Endodermal cell (in vitro differentiated cells): Measurements from ENCODE around the gene MACIR. TPM values are rescaled to one million over a fixed set of nuclear protein-coding genes. Genes with fewer than 3 reads are reported as not detected.
A peak's percentile ranks its signal among the peaks of the same experiment; 100 is the strongest.

Experiments used
- DNase-seq: peaks from one replicate; pipeline ENCODE4 v3.0.0-alpha.2; 2017
- H3K27ac ChIP-seq: 2 replicates; pipeline ENCODE4 v1.5.1; 2013; ENCODE audit warnings: mild to moderate bottlenecking, low read depth, low read length, moderate library complexity
- H3K27me3 ChIP-seq: 2 replicates; pipeline ENCODE4 v1.6.1; 2013; ENCODE audit warnings: mild to moderate bottlenecking, low read length, moderate library complexity; ENCODE audit not compliant: insufficient read depth, control insufficient read depth, poor library complexity, severe bottlenecking
- H3K36me3 ChIP-seq: 2 replicates; pipeline ENCODE4 v1.7.0; 2013; ENCODE audit warnings: mild to moderate bottlenecking, low read length, moderate library complexity; ENCODE audit not compliant: control insufficient read depth, insufficient read depth
- H3K4me1 ChIP-seq: one replicate; pipeline ENCODE4 v1.7.0; 2013; ENCODE audit warnings: low read length; ENCODE audit not compliant: control insufficient read depth, insufficient read depth
- H3K4me3 ChIP-seq: 2 replicates; pipeline ENCODE4 v1.5.1; 2013; ENCODE audit warnings: mild to moderate bottlenecking, low read length, moderate library complexity
- H3K9ac ChIP-seq: 2 replicates; pipeline ENCODE4 v1.6.1; 2013; ENCODE audit warnings: mild to moderate bottlenecking, low read length, moderate library complexity; ENCODE audit not compliant: poor library complexity, severe bottlenecking; ENCODE audit errors: extremely low read depth
- H3K9me3 ChIP-seq: 2 replicates; pipeline ENCODE4 v1.6.1; 2013; ENCODE audit warnings: mild to moderate bottlenecking, low read length, moderate library complexity; ENCODE audit not compliant: control insufficient read depth
- H3K27ac Mint-ChIP-seq: 2 replicates; pipeline ENCODE4 v1.8.0; 2020; ENCODE audit warnings: mixed read lengths
- H3K27me3 Mint-ChIP-seq: 2 replicates; pipeline ENCODE4 v1.8.0; 2021; ENCODE audit warnings: mild to moderate bottlenecking, mixed read lengths; ENCODE audit not compliant: insufficient read depth
- H3K36me3 Mint-ChIP-seq: 2 replicates; pipeline ENCODE4 v1.8.0; 2020; ENCODE audit warnings: low read depth, mixed read lengths
- H3K4me1 Mint-ChIP-seq: 2 replicates; pipeline ENCODE4 v1.8.0; 2020; ENCODE audit warnings: mixed read lengths
- H3K4me3 Mint-ChIP-seq: 2 replicates; pipeline ENCODE4 v1.8.0; 2020; ENCODE audit warnings: mild to moderate bottlenecking, moderate library complexity, mixed read lengths
- H3K9me3 Mint-ChIP-seq: 2 replicates; pipeline ENCODE4 v1.8.0; 2020; ENCODE audit warnings: mild to moderate bottlenecking, mixed read lengths
- WGBS, 2 experiments: methylation state at CpG; one replicate each; pipeline versions ENCODE4 v1.1.5 to v1.1.7; 2013; ENCODE audit warnings: missing lambda C conversion rate in 2 of 2, mixed read lengths in 1 of 2; ENCODE audit not compliant: insufficient coverage in 1 of 2, insufficient read length in 1 of 2; 5-methylcytosine and 5-hydroxymethylcytosine counted together
- total RNA-seq, 2 donors: library from RNA; stranded (reverse); fragmentation: NEBNext Ultra II Directional in 1 of 2; extraction: Animal tissue kit (Norgen Biotek cat#: 25700) in 1 of 2; gene quantifications; 2 replicates in 1 of 2; 3 replicates in 1 of 2; pipeline ENCODE4 v1.2.1, GENCODE V29; 2021
- TF ChIP-seq, protein P1 (sequence below): fragments of 200-600 bp; sonication (generic); conservative IDR thresholded peaks from 2 replicates; pipeline ENCODE4 v1.5.0; 2021; ENCODE audit warnings: antibody characterized with exemption, mild to moderate bottlenecking

MACIR gene
- total RNA-seq, 2 donors from 2014 or later: 13.2 to 18.9 TPM

DNA sequence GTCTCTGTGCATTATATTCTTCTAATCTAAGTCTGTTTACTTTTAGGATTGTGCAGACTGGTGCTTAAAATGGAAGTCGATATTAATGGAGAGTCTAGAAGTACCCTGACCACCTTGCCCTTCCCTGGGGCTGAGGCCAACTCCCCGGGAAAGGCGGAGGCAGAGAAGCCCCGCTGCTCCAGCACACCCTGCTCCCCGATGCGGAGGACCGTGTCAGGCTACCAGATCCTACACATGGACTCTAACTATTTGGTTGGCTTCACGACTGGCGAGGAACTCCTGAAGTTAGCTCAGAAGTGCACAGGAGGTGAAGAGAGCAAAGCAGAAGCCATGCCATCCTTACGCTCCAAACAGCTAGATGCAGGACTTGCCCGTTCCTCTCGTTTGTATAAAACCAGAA, 17.3 kb downstream of the MACIR start:
- Mint-ChIP-seq H3K9me3 (no peaks in the 10 kb centered on the region), H3K27ac (no peak overlapping the region), H3K4me1 (peaks cover 20% of the 10 kb centered on the region), H3K27me3 (no peaks in the 10 kb centered on the region), H3K36me3 (peaks cover 22% of the 10 kb centered on the region), H3K4me3 (no peak overlapping the region)
- no peak overlapping the region for H3K4me3 ChIP-seq
- H3K9me3 ChIP-seq: no peaks in the 10 kb centered on the region
- H3K27ac ChIP-seq: no peak overlapping the region
- no peak overlapping the region for H3K9ac ChIP-seq
- peaks cover 15% of the 10 kb centered on the region for H3K4me1 ChIP-seq
- 97 to 99% methylated on average over 10 to 12 of the region's 12 CpGs for WGBS, 2 experiments
- DNase-seq: no peak
- no peaks in the 10 kb centered on the region for H3K27me3 ChIP-seq
- peaks cover 18% of the 10 kb centered on the region for H3K36me3 ChIP-seq
- TF ChIP-seq, protein P1, sequence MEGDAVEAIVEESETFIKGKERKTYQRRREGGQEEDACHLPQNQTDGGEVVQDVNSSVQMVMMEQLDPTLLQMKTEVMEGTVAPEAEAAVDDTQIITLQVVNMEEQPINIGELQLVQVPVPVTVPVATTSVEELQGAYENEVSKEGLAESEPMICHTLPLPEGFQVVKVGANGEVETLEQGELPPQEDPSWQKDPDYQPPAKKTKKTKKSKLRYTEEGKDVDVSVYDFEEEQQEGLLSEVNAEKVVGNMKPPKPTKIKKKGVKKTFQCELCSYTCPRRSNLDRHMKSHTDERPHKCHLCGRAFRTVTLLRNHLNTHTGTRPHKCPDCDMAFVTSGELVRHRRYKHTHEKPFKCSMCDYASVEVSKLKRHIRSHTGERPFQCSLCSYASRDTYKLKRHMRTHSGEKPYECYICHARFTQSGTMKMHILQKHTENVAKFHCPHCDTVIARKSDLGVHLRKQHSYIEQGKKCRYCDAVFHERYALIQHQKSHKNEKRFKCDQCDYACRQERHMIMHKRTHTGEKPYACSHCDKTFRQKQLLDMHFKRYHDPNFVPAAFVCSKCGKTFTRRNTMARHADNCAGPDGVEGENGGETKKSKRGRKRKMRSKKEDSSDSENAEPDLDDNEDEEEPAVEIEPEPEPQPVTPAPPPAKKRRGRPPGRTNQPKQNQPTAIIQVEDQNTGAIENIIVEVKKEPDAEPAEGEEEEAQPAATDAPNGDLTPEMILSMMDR: no peak

DNA sequence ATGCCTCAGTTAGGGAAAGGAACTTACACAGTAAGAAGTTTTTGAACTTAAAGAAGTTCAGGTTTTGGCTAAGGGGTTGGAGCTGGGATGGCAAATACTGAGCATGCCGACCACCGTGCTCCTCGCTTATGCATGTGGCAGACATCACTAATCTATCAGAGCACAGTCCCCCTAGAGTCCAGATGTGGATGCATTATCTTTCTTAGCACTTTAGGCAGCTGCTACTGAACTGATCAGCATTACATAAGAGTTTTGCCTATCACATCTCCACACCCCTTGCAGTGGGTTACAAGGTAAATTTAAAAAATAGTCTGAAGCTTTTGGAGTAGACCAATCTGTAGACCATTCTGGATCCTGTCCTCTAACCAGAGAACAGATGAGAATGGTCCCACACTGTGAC, 22.4 kb downstream of the MACIR start:
- Mint-ChIP-seq H3K4me1 (peaks cover 12% of the 10 kb centered on the region), H3K27ac (no peak overlapping the region), H3K27me3 (no peaks in the 10 kb centered on the region), H3K36me3 (peaks cover 16% of the 10 kb centered on the region), H3K9me3 (no peaks in the 10 kb centered on the region), H3K4me3 (no peak overlapping the region)
- H3K27ac ChIP-seq: no peak overlapping the region
- H3K9ac ChIP-seq: no peak overlapping the region
- 95 to 97% methylated on average over 3 of the region's 3 CpGs for WGBS, 2 experiments
- H3K4me1 ChIP-seq: peaks cover 4% of the 10 kb centered on the region
- H3K27me3 ChIP-seq: no peaks in the 10 kb centered on the region
- no peaks in the 10 kb centered on the region for H3K9me3 ChIP-seq
- DNase-seq: no peak
- H3K4me3 ChIP-seq: no peak overlapping the region
- TF ChIP-seq, protein P1: peak; percentile 16
- H3K36me3 ChIP-seq: peaks cover 17% of the 10 kb centered on the region

DNA sequence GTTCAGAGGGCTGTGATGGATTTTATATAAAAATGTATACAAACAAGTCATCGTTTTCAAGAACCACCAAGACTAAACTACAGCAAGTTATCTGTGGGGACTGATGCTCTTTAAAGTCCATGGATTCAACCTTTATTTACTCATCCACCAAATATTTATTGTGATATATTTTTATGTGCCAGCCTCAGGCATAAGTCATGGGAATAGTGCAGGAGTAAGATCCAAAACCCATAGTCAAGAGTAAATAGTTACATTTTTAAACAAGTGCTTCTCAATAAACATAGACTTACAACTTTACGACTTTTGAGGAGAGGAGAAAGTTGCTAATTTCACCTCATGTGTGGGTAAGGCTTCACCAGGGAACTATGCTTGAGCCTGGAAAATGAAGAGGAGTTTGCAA, 24.6 kb downstream of the MACIR start:
- Histone ChIP-seq H3K4me3 (no peak overlapping the region), H3K36me3 (no peaks in the 10 kb centered on the region), H3K27ac (no peak overlapping the region), H3K4me1 (peaks cover 4% of the 10 kb centered on the region), H3K27me3 (no peaks in the 10 kb centered on the region), H3K9ac (no peak overlapping the region), H3K9me3 (no peaks in the 10 kb centered on the region)
- 78% methylated on average over 1 of the region's 2 CpGs; no CpG with 5 or more reads in 1 of the 2 experiments for WGBS, 2 experiments
- Mint-ChIP-seq H3K4me1 (peaks cover 16% of the 10 kb centered on the region), H3K9me3 (no peaks in the 10 kb centered on the region), H3K4me3 (no peak overlapping the region), H3K27me3 (no peaks in the 10 kb centered on the region), H3K27ac (no peak overlapping the region), H3K36me3 (peaks cover 9% of the 10 kb centered on the region)
- TF ChIP-seq, protein P1: no peak
- no peak for DNase-seq
